Prostate gland (tissue), 2 donors: ENCODE data around the gene ITFG2.

ENCODE experiments used
- CTCF ChIP-seq, 4 experiments: fragments of 200-600 bp in 2 of 4; fragments of 450-650 bp in 2 of 4; sonication (generic) in 2 of 4; IDR thresholded peaks; 1 replicate in 3 of 4; 2 replicates in 1 of 4; pipeline ENCODE4 v1.5.1; 2016 to 2019; ENCODE audit warnings: antibody characterized with exemption in 4 of 4, mild to moderate bottlenecking in 2 of 4, moderate library complexity in 2 of 4
- POLR2A ChIP-seq: fragments of 450-650 bp; IDR thresholded peaks from one replicate; pipeline ENCODE4 v1.6.1; 2016; ENCODE audit warnings: antibody characterized with exemption, mild to moderate bottlenecking

GRCh38 chr12:2769866-2770533, 42.5 kb upstream of the ITFG2 start:
- TF ChIP-seq POLR2A (no peak), CTCF (IDR thresholded peaks at IDR 0.05) (no peak)
